Measurements from ENCODE around the gene EPN1.

The EPN1 gene

DNA sequence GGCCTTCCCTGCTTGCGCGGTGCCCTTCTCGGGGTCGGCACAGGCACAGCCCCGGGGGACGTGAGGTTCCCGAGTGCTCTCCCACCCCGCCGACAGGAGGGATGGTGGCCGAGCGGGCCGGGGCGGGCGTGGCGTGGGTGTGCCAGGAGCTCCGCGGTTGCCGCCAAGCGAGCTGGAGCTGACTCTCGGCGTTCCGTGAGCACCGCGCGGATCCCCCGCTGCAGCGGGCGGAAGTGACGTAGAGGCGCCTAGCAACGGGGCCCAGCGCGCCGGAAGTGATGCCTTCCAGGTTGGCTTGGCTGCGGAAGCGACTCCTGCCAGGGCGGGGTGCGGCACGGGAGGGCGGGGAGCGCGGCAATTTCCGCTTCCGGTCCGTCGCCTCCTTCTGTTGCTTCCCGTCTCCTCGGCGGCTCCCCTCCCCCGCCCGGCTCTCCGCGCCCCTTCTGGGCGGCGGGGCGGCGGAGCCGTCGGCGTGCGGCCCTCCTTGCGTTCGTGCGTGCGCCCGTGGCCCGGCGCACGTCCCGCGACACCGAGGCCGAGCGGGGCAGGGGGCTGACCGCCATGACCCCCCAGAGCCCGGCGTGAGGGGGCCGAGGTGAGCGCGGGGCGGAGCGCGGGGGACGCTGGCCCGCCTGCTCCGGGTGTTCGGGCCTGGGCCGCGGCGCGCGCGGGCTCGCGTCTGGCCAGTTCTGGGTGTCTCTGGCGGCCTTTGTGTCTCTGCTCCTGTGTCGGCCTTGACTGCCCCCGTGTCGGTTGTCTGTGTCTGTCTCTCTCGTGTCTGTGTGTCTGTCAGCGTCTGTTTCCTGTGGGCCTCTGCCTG, at the start of gene EPN1:
TSS of gene EPN1 (plus strand) at position 386 of the 820 bp plus-strand sequence. CDS start 3,402 bp downstream, outside the sequence.
- peak; percentile 96 for DNase-seq (ENCODE audit: low spot score)

DNA sequence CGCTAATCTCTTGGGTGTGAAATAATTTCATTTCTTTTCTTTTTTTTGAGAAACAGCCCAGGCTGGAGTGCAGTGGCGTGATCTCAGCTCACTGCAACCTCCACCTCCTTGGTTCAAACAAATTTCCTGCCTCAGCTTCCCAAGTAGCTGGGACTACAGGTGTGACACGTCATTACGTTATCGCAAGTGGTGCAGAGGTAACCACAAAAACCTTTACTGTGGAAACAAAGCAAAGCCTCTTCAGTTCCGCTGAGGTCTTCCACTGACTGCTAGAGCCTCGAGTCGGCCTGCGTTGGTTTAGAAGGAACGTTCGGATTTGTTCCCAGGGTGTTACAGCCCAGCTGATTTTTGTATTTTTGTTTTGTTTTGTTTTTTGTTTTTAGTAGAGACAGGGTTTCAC, 48.7 kb upstream of the EPN1 start:
- DNase-seq (ENCODE audit: low spot score) = no peak

DNA sequence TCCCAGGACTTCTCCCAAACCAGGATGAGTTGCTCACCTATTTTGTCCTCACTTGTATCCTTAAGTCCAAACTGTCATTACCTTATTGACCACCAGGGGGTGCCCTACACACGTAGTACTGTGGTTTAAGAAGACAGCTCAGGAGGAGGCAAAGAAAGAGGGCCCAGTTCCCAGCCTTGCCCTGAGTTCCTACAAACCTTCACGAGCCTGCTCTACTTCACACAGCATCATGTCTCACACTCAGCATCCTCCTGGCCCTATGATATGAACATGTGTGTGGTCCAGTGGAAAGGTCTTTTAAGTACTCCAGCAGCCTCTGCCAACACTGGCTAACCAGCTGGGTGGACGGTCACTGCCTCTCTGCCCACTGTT, 42.6 kb upstream of the EPN1 start:
- peak; percentile 60 for DNase-seq (ENCODE audit: low spot score)

DNA sequence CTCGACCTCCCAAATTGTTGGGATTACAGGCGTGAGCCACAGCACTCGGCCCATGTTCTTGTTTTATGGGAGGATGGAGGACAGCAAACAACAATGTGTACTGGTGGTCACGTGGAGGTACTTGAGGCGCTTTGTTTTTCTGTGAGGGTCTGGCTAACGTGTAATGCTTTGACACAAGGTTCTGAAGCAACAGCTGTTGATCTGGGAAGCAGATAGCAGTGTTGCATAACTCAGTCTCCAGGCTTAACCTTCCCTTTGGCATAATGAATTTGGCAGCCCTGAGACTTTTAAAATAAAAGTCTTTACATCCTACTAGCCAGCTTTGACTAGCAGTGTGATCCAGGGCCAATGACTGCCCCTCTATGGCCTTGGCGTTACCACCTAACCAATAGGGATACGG, 41.2 kb upstream of the EPN1 start:
- DNase-seq (ENCODE audit: low spot score) = no peak

DNA sequence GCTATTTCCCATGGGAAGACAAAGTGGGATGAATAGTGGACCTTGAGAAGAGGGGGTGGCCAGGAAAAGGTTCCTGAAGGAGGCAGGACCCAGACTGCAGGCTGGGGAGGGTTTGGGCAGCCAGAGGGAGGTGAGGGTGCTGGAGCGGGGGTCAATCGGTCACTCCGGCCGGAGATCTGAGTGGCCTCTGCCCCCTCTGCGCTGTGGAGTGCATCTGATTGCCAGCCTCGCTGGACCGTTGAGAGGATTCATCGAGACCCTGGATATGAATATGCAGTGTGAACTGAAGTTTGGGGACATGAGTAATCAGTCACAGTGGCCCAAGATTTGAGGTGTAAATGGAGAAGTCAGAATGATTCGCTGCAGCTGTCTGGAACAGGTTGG, 39.7 kb upstream of the EPN1 start:
- DNase-seq (ENCODE audit: low spot score) = no peak

DNA sequence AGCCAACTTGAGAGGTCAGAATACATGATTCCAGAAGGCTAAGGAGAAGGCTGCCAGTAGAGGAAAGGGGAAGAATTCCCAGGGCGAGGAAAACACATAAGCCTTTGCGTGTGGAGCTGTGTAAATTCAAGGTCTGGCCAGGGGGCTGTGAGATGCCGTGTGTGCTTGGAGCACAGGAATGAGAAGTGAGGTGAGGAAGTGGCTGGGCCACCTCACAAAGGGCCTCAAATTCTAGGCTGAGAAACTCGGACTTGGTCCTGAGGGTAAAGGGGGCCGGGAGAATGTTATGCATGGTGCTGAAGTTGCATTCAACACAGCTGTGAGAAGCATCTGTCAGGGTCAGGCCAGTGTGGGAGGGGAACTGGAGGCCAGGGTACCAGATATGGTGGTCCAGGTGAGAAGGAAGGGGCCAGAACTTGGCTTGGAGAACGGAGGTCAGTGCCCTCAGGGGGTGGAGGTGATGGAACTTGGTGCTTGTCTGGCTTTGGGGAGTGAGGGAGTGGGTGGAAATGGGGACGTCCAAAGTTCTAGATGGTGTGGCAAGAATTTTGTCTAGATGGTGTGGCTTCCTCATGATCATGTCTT, 39.1 kb upstream of the EPN1 start:
- no peak for DNase-seq (ENCODE audit: low spot score)

DNA sequence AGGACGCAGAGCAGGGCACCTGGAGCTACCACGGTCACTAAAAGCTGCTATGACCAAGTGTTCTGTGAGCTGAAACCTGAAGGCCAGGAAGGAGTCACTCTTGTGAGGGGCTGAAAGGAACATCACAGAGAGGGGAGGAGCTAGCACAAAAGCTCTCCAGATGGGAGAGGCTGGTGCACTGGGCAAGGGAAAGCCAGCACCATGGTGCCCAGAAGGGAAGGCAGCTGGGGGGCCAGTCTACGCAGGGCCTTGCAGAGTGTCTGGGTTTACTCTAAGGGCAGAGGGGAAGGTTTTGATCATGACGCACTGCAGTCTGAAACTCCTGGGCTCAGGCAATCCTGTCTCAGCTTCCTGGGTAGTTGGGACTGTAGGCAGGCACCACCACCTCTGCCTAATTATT, 38.3 kb upstream of the EPN1 start:
- no peak for DNase-seq (ENCODE audit: low spot score)

DNA sequence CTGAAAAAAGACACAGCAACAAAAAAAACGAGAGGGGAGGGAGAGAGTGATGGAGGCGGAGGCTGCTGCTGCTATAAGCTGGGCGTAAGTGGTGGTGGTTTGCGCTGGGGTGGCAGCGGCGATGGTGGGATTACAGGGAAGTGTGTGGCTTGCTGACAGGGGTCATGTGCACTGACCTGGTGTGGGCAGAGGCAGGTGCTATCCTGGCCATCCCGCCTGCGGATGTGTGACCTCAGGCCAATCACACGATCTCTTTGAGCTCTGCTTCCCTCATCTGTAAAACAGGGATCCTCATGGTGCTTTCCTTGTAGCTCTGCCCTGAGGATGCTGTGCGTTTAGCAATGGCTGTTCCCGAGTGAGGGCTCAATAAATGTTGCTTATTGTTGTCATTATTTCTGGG, 37.5 kb upstream of the EPN1 start:
- no peak for DNase-seq (ENCODE audit: low spot score)

DNA sequence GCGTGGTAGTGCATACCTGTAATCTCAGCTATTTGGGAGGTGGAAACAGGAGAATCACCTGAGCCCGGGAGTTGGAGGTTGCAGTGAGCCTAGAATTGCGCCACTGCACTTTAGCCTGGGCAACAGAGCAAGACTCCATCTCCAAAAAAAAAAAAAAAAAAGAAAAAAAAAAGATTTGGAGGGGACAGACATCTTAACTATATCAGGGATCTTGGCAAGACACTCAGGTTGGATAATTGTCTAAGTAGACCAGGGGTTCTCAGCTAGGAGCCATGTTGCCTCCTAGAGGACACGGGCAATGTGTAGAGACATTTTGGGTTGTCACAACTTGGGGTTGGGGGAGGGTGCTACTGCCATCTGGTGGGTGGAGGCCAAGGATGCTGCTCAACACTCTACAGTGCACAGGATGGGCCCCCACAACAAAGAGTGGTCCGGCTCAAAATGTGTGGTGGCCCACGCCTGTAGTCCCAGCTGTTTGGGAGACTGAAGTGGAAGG, 36.1 kb upstream of the EPN1 start:
- DNase-seq (ENCODE audit: low spot score) = peak; percentile 53

DNA sequence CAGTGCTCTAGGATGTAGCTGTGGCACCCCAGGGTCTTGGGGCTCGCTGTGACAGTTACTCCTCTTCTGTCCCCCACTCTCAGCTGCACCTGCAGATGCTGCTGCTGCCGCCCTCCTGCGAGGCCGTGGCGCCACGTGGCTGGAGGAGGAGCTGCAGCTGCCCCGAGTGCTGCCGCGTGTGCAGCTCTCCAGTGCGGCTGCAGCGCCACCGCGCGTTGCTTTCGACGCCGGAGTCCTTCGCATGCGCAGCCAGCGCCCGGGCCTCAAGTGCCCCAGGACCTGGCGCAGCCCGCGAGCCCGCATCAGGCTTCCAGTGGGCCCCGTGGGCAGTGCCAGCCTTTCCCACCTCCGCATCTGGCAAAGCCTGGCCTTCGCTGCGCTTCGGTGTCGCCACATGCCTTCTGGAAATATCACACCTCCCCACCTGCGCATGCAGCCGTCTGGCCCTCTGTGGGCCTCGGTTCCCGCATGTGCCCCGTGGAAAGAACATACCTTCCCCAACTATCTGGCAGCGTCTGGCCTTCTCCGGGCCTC, 34.9 kb upstream of the EPN1 start:
- peak; percentile 83 for DNase-seq (ENCODE audit: low spot score)

DNA sequence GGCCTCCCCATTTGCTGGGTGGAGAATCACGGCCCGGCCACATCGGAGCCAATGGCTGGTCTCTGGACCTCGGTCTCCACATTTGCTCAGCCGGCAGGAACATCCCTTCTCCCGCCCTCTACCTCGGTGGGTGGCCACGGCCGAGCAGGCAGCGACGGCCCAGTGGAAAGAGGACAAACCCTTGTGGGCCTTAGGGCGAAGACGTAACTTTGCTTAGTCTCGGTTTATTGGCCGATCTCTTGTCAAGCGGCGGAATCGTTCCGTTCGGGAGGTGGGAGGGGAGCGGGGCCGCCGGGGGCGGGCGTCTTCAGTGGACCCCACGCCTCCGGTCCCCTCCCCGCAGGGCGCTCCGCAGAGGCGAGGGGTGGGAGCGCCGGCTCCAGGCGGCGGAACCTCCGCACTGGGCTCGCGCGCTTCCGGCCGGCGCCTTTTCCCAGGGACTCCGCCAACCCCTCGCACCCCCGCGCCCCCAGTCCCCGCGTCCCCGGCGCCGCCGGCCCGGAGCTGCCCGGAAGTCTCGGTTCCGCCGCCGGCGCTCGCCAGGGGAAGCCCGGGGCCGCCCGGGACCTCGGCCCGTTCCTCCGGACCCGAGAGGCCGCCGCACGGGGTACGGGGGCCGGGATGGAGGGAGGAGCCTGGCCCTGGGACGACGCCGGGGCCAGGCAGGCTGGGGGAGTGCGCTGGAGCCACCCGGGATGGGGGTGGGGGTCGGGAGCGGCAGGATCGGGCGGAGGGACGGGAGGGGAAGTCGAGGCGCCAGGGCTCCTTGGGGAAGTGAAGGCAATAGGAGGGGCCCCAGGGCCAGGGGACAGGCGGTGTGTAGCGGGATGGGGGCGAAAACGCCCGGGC, 34.2 kb upstream of the EPN1 start, which contains the start of gene ZNF580:
TSS of gene ZNF580 (plus strand) at position 426 of the 849 bp plus-strand sequence. CDS start 1,507 bp downstream, outside the sequence.
- DNase-seq (ENCODE audit: low spot score) = peak; percentile 57

DNA sequence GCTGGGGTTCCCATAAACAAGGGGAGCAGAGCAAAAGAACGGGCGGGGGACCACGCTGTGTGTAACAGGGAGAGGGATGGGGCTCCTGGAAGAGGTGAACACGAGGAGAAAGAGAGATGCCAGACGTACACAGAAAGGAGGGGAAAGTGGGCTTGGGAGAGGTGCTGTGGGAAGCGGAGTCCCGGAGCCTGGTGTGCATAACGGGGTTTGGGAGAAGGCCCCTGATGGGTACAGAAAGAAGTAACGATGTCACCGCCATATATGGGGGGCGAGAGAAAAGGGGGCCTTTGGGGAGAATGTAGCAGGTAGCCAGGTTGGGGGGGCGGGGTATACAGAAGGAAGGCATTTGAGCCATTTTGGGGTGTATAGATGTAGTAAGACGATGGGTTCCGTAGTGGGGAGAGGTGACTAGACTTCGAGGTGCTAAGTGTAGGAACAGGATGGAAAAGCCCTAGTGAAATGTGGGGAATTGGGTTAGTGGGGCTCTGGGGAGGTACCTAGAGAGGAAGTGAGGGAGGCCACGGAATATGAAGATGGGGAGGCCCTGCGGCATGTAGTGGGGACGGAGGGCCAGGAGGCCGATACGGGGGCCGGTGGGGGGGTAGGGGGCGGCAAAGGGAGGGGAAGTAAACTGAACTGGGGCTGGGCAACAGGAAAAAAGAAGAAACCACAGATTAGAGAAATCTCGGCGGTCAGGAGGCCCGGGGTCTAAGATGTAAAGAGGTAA, 33.4 kb upstream of the EPN1 start:
- DNase-seq (ENCODE audit: low spot score) = peak; percentile 38

DNA sequence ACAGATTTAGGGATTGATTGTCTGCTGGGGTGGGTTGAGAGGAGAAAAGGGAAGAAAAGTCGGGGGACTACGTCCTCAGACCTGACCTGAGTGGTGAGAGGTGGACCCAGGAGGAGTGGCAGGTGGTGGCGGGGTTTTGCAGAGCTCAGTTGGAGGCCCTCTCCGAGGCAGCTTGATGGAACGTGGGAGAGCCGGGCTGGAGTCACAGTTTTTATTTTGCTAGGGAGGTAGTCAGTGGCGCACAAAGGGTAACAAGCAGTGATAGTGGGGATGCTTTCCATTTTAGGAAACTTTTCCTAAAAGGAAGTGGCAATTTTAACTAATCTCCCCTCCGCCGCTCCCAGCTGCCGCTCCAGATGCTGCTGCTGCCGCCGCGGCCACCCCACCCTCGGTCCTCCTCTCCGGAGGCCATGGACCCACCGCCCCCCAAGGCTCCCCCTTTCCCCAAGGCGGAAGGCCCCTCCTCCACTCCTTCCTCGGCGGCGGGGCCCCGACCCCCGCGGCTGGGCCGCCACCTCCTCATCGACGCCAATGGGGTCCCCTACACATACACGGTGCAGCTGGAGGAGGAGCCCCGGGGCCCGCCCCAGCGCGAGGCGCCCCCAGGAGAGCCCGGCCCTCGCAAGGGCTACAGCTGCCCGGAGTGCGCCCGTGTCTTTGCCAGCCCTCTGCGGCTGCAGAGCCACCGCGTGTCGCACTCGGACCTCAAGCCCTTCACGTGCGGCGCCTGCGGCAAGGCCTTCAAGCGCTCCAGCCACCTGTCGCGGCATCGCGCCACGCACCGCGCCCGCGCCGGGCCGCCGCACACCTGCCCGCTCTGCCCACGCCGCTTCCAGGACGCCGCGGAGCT, 32.6 kb upstream of the EPN1 start:
- DNase-seq (ENCODE audit: low spot score) = peak; percentile 38

DNA sequence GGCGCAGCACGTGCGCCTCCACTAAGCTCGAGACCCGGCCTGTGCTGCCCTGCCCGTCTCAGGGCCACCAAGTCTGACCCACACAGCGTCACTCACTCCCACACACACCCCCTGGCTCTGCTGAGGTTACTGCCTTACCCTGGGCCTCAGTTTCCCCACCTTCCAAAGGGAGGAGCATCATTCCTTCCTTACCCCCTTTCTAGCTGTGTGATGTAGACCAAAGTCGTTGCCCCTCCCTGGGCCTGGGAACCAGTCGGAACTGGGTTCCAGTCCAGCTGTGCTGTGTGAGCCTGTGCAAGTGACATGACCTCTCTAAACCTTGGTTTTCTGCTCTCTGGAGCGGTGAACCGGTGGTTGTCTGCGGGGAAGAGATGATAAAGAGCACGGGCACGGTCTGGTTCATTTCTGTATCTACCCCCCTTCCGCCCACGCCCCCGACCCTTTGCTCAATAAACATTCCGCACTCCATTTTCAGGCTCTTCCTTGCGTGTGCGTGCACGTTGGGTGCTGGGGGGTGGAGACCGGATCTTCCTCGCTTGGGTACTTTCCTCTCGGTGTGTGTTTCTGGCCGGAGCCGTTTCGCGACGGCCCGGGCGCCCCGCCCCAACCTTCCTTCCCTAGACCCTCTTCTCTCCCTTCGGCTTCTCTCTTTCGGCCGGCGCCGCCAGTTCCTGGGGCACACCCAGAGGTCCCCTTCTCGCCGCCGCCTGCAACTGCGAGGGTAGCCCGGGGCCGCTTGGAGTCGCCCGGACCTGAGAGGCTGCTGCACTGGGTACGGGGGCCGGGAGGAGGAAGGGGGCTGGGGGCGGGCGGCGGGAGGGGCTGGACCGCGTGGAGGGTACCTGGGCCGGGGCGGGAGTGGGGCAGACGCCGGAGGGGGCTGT, 31.8 kb upstream of the EPN1 start, which contains the start of gene ZNF581:
TSS of gene ZNF581 (plus strand) at position 647 of the 884 bp plus-strand sequence. CDS start 923 bp downstream, outside the sequence.
- peak; percentile 80 for DNase-seq (ENCODE audit: low spot score)

DNA sequence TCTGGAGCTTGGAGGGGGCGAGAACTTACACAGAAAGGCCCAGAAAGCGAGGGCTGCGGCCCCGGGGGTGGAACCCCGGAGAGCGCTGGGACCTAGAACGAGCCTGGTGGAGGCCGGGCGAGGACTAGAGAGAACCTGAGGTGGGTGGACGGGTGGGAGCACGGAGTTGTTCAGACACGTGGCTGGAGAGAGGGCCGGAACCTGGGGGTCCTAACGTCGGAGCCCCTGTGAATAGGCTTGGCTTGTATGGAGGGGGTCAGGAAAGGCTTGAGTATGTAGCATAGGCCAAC, 31.2 kb upstream of the EPN1 start:
- DNase-seq (ENCODE audit: low spot score) = no peak

DNA sequence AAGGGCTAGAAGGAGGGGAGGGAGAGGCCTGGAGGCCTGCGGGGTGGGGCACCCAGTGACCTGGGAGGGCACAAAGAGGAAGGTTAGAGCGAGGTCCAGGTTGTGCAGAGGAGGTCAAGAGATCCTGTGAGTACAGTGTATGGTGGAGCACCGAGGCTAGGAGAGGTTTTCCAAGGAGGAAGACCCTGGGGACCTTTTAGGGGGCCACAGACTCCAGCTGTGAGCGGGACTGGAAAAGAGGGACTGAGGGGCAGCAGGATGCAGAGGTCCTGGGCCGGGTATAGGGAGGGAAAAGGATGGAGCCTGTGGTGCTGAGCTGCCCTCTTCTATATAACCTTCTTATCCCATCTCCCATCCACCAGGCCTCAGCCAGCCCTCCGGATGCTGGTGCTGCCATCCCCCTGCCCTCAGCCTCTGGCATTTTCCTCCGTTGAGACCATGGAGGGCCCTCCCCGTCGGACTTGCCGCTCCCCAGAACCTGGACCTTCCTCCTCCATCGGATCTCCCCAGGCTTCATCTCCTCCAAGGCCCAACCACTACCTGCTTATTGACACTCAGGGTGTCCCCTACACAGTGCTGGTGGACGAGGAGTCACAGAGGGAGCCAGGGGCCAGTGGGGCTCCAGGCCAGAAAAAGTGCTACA, 30.7 kb upstream of the EPN1 start:
- DNase-seq (ENCODE audit: low spot score) = no peak

DNA sequence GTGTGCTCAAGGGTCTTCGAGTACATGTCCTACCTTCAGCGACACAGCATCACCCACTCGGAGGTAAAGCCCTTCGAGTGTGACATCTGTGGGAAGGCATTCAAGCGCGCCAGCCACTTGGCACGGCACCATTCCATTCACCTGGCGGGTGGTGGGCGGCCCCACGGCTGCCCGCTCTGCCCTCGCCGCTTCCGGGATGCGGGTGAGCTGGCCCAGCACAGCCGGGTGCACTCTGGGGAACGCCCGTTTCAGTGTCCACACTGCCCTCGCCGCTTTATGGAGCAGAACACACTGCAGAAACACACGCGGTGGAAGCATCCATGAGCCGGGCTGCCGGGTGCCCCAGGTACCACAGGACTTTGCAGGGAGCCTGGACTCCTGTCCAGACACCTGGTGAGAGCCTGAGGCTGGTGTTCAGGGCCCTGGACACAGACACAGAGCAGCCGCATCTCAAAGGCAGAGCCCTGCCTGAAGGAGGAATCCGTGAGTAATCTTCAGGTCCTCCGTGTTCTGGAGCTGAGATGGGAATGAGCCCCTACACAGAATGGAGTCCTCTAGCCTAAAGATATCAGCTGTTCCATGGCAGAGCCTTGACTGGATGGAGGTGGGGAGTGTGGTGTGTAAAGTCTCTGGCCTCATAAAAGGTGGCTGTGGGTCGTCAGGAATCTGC, 30.0 kb upstream of the EPN1 start:
- peak; percentile 49 for DNase-seq (ENCODE audit: low spot score)

DNA sequence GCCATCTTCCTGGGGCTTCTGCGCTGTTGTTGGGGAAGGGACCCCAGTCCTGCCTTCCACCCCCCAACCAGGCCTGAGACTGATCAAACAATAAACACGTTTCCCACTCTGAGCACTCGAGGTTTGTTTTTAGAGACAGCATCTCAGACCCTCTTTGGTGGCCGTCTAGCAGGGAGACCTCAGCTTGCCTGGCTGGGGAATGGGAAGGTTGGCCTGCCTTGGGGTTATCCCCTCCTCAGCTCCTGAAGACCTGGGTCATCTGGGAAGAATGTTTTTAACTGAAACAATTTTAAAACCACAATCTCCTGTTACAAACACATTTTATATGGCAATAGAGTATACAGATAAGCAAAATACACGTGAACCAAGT, 29.5 kb upstream of the EPN1 start:
- DNase-seq (ENCODE audit: low spot score) = no peak
